ENCODE measurements around the gene S1PR5.

Gene S1PR5

DNA sequence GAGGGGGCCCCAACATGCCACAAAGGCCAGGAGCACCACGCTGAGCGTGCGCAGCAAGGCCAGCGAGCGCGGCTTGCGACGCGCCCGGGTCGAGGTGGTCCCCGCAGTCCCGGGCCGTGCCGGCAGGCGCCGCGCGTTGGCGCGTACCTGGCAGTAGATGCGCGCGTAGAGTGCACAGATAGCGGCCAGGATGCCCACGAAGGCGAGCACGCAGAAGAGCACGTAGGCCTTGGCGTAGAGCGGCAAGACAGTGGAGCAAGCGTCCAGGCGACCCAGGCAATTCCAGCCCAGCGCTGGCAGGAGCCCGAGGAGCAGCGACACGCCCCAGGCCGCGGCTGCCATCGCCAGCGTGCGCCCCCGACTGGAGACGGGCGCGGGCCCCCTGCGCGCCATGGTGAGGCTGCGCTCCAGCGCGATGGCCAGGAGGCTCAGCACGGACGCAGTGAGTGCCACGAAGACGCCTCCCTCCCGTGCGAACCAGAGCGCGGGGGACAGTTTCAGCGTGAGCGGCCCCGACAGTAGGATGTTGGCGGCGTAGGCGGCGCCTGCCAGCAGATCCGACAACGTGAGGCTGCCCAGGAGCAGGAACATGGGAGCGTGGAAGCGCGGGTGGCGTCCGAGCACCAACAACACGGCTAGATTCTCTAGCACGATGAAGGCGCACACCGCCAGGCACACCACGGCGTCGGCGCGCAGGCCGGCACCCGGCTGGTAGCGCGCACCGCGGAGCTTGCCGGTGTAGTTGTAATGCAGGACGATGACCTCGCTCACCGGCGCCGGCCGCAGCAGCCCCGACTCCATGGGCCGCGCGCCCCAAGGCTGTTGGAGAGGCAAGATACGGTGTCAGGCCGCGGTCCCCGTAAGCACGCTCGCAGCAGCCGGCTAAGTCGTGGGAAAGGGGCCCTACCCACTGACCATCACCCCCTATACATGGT lies 2.8 kb downstream of the S1PR5 start:
- peak in 1 of 4 experiments; percentile 18 for DNase-seq

GRCh38 chr19:10513223-10513622 lies 4.0 kb downstream of the S1PR5 start:
- no peak for DNase-seq

DNA sequence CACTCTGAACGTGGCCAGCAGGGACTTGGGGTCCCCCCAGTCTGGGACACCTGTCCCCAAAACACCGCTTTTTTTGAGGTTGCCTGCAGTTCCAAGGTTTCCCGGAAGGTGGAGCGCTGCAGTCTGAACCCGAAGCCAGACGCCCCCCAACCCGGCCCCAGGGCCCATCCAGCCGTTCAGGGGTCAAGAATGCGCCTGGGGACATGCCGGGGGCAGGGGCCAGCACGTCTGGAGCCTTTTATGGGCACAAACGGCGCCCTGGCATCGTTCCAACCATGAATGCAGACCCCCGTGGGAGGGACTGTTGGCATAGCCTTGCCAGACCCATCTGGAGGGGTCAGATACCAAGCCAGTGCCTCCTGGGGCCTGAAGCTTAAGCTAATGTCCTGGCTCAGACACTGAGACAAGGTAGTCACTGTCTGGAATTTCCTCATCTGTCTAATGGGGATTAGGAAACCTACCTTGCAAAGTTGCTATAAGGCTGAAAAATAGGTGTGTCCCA lies 6.9 kb downstream of the S1PR5 start:
- peak; percentile 16 to 49 (median 35) for DNase-seq

DNA sequence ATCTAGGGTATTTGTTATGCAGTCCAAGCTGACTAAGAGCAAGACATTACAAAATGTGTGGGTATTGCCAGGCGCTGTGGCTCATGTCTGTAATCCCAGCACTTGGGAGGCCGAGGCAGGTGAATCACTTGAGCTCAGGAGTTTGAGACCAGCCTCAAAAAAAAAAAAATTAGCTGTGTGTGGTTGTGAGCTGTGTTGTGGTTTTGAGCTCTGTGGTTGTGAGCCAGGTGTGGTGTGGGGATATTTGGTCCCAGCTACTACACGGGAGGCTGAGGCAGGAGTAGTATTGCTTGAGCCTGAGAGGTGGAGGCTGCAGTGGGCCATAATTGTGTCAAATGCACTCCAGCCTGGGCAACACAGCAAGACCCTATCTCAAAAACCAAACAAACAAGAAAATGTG lies 8.5 kb downstream of the S1PR5 start:
- no peak for DNase-seq

GRCh38 chr19:10508036-10508435 lies 9.2 kb downstream of the S1PR5 start:
- DNase-seq, result no peak

DNA sequence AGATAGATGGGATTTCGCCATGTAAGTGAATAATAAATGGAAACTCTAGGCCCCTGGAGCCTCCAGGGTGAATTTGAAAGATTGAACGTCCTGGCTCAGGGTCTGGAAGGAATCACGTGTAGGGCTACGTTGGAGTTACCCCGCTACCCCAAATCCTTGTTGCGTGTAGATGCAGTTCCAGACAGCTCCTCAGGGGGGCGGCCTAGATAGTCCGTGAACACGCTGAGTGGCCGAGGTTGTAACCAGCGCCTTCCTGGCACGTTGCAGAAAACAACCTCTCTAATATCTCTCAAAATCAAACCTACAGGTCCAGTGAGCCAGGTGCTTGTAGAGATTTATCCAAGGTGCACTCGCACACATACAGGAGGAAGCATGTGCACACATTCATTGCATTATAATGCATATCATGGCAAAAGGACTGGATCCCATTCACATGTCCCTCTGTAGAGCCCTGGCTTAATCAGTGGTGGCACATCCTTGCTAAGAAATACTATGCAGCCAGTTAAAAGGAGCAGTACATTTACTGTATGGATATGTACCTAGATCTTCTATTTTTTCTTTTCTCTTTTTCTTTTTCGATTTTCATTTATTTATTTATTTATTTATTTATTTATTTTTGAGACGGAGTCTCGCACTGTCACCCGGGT lies 11.5 kb downstream of the S1PR5 start:
- peak; percentile 82 to 91 (median 86) for DNase-seq

DNA sequence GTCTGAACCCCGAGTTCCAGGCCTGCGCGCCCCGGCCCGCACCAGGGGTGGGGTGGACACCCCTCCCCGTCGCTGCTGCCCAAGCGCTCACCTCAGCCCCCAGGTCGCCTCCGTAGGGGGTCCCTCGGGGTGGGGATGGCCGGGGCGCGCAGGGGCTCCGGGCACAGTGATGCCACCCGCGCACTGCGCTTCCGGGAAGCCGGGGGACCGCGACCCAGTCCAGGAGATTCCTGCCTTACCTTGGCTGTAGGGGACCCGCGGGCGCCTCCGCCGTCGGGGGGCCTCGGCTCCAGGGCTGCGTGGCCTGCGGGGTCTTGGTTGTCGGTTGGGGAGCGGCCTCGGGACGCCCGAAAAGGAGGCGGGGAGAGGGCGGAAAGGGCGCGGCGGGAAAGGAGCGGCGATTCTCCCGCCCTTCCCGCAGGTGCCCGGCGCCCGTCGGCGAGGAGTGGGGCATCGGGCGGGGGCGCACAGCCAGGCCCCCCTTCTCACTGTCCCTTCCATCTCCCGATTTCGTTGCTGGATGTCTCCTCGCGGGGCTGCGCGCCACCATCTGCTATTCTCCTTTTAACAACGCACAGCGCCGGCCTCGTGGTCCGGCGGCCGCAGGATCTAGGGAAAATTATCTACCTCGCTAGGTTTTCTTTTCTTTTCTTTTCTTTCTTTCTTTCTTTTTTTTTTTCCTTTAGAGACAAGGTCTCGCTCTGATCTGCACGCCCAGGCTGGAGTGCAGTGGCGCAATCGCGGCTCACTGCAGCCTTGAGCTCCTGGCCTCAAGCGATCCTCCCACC lies 14.1 kb downstream of the S1PR5 start, which contains the start of gene KEAP1:
KEAP1 (minus strand) TSS at position 355 of the 788 bp plus-strand sequence. CDS start 3,323 bp downstream, outside the sequence.
- peak; percentile 28 to 63 (median 42) for DNase-seq

DNA sequence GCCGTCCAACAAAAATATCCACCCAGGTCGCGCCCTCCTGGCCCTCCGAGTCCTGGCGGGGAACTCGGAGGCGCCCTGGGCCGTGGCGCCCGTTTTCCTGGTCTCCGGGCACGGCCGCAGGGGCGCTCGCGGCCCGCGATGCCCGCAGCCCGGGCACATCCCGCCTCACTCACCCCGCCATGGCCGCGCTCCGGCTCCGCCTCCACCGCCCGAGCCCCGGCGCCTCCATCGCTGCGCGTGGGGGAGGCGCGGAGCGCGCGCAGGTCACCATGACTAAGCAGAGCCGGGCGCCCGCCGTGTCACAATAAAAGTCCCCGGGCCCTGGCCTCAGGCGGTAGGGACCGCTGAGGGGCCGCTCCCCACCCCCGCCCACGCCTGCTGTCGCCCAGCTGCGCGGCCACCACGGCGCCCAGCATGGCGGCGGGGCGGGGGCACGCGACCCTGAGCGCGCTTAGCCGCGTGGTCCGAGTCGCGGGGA lies 14.7 kb downstream of the S1PR5 start:
- DNase-seq, result peak; percentile 95 to 98 (median 96)

DNA sequence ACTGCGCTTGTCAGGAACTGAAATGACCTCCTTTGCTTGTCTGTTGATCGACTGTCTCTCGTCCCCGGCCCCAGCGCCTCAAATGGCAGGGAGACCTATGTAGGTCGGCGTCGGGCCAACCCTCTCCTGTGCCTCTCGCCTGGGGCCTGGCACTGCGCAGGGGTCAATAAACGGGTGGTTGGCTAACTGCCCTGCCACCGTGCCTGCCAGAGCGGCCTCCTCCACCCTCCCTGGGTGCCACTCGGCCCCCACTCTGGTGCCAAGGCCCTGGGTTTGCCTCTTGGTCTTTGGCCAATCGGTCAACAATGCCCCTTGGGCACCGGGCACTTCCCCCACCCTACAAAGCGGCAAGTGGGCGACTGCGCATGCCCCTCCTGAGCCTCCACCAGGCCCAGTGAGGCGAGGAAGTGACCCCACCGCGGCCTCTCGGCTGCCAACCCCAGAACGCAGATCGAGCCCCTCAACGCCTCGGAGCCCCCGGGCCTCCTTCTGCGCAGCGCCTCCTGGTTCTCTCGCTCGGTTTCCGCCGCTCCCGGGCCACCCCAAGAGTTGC lies 15.2 kb downstream of the S1PR5 start:
- peak; percentile 74 to 87 (median 78) for DNase-seq

DNA sequence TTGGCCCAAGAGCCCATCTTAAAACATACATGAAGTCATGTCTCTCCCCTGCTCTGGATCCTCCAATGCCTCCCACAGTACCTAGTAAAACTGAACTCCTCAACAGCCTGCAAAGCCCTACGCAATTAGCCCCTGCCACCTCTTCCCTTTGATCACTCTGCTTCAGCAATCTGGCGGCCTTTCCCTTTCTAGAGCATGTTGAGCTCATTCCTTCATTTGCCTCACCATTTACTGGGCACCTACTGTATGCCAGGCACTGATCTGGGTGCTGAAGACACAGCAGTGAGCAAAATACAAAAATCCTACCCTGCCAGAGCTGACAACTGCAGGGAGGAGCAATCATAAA lies 17.0 kb downstream of the S1PR5 start:
- DNase-seq, result no peak

DNA sequence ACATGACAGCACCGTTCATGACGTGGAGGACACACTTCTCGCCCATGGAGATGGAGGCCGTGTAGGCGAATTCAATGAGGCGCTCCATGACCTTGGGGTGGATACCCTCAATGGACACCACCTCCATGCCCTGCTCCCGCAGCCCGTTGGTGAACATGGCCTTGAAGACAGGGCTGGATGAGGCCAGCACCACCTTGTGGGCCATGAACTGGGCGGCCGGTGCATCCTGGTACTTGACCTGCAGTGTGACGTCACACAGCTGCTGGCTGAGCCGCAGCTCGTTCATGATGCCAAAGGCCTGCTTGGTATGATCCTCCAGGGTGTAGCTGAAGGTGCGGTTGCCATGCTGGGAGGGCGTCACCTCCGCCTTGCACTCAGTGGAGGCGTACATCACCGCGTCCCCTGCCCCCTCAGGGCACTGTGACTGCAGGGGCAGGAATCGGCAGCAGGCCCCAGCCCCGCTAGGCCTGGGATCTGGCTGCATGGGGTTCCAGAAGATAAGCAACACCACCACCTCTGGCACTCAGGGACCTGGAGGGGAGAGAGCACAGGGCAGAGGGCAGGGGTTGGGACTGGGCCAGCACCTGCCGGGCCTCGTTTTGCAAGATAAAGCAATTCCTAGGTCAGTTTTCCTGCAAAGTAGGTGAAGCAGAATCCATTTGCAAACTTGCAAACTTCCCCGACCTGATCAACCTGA lies 17.5 kb downstream of the S1PR5 start:
- no peak for DNase-seq

GRCh38 chr19:10497371-10497770 lies 19.9 kb downstream of the S1PR5 start:
- DNase-seq, result no peak

DNA sequence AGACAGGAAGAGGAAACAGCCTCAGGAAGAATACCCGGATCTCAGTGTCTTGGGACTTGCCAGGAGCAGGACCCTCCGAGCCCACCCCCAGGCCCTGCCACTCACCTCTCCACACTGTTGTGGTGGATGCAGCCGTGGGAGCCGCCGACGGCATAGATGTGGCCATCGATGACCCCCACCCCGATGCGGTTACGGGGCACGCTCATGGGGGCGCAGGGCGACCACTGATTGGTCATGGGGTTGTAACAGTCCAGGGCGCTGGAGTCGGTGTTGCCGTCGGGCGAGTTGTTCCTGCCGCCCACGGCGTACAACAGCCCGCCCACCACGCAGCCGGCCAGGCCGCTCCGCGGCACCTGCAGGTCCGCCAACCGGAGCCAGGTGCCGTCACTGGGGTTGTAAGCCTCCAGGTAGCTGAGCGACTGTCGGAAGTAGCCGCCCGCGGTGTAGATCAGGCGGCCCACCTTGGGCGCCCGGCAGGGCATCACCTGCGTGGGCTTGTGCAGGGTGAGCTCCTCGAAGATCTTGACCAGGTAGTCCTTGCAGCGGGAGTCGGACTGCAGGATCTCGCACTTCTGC lies 25.7 kb downstream of the S1PR5 start:
- DNase-seq, result no peak

DNA sequence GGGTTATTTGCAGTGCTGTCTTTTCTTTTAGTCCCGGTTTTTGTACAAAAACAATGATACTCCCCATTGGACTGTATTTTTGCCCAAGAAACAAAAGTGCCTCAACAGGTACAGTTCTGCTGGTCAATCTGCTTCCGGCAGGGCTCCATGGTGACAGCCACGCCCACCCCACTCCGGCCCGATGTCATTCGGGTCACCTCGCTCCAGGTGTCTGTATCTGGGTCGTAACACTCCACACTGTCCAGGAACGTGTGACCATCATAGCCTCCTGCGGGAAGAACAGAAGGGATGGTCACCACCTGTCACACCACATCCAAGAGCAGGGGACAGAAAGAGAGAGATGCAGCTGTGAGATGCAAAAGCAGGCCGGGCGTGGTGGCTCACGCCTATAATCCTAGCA lies 30.7 kb downstream of the S1PR5 start:
- no peak for DNase-seq

GRCh38 chr19:10478903-10479384 lies 38.3 kb downstream of the S1PR5 start:
- DNase-seq, result peak; percentile 84 to 90 (median 88)

DNA sequence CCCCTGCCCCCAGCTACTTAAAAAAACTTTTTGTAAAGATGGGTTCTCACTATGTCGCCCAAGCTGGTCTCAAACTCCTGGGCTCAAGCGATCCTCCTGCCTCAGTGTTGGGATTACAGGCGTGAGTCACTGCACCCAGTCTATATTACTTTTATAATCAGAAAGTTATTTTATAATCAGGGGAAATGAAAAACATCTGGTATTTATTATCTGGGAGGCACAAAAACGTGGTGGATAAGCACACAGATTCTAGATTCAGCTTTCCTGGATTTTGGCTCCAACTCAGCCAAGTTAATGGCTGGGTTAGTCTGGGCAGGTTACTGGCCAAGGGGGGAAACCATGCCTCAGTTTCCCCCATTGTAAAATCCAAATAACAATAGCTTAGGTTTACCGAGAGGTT lies 38.8 kb downstream of the S1PR5 start:
- no peak for DNase-seq

DNA sequence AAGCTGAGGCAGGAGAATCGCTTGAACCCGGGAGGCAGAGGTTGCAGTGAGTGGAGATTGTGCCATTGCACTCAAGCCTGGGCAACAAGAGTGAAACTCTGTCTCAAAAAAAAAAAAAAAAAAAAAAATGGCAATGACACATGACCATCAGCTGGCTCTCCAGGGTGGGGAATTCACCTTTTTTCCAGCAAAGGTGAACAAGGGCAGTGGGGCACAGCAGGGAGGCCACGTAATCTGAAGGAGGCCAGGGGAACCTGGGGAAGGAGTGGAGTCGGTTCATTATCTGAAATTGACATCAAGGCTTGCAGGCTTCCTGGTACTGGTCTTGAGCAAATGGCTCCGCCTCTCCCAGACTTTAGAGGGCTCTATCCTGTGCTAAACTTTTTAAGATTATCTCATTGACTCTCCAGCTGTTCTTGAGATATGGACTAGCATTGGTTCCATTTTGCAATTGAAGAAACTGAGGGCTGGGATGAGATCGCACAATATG lies 42.2 kb downstream of the S1PR5 start:
- DNase-seq, result no peak

DNA sequence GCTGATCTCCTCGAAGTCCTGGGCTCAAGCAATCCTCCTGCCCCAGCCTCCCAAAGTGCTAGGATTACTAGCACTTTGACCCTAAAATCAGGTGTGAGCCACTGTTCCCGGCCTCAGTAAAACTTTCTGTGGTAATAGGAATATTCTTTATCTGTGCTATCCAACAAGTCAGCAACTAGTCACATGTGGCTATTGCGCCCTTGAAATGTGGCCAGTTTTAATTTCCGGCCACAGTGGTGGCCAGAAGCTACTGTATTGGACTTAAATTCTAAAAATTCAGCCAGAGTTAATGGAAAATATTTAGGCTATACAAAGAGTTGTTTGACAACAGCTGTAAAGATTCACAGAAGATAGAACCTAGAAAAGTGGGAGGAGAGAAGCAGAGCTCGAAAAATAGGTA lies 44.1 kb downstream of the S1PR5 start:
- no peak for DNase-seq

DNA sequence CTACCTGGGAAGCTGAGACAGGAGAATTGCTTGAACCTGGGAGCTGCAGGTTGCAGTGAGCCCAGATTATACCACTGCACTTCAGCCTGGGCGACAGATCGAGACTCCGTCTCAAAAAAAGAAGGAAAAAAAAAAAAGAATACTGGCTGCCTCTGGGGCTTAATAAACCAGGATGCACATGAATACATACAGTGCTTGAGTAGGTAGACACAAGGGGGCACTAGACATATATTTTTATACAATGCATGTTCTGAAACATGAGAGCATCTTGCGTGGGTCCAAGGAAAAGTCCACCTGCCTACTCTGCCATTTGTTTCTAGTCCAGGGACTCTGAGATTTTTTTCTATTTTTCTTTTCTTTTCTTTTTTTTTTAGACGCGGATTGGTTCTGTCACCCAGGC lies 45.3 kb downstream of the S1PR5 start:
- DNase-seq, result peak in 2 of 4 experiments; percentile 43 to 56

DNA sequence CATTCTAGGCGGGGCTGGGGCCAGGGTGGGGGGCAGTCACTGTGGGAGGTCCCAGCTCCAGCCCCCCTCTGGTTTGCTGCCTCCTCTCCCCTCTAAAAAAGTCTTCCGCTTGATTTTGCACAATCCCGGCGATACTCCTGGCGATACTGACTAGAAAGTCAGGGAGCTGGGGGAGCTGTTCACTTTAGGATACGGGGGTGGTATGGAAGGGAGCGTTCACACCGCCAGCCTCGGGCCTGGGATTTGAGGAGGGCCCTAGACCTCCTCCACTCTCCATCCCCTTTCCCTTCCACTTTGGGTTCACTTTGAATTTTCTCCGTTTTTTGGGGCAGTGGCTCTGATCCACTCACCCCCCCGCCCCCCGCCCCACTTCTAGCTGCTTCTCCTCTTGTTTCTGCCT lies 49.1 kb downstream of the S1PR5 start:
- no peak for DNase-seq

GRCh38 chr19:10467104-10467706 lies 50.0 kb downstream of the S1PR5 start:
- DNase-seq, result no peak
